ENCODE data around the gene LRMDA. TPM values are rescaled to one million over a fixed set of nuclear protein-coding genes. Genes with fewer than 3 reads are reported as not detected.

The LRMDA gene
- total RNA-seq, 1 donor from 2014 or later, result 29.9 TPM

- ATAC-seq (no peak), DNase-seq (no peak)
- no peak for TF ChIP-seq CTCF (IDR thresholded peaks at IDR 0.05)
- H3K9me3 ChIP-seq, result no peaks in the 10 kb centered on the region
- intact Hi-C loops (cut with DNase I), result no loop called here
- H3K27me3 ChIP-seq (ENCODE audit: low read depth), result no peaks in the 10 kb centered on the region
- H3K36me3 ChIP-seq, result no peaks in the 10 kb centered on the region
- no peak overlapping the region for H3K27ac ChIP-seq
- no peak overlapping the region for H3K4me3 ChIP-seq
- H3K4me1 ChIP-seq, result no peaks in the 10 kb centered on the region
These were observed 383.6 kb downstream of the LRMDA start for GRCh38 chr10:75815066-75815465.

DNA sequence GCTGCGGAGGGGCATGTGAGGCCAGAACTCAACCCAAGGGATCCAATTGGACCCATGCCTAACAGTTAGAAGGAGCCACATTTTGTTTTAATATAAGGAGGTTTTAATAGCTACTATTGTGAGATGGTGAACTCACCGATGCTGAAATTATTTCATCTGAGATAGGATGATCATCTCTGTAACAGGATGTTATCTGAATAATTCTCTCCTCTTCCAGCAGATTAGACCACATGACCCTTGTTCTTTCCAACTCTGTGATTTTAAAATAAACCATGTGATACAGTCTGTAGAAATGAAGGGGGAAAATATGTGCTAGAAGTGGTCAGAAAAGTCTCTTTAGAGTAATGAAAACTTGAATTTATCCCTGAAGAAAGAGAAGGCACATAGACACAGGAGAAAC is 385.8 kb downstream of the LRMDA start:
- H3K27ac ChIP-seq, result no peak overlapping the region
- intact Hi-C loops (cut with DNase I), result no loop called here
- no peaks in the 10 kb centered on the region for H3K9me3 ChIP-seq
- no peak overlapping the region for H3K4me3 ChIP-seq
- H3K36me3 ChIP-seq, result no peaks in the 10 kb centered on the region
- ATAC-seq (no peak), DNase-seq (no peak)
- no peak for TF ChIP-seq CTCF (IDR thresholded peaks at IDR 0.05)
- no peaks in the 10 kb centered on the region for H3K4me1 ChIP-seq
- no peaks in the 10 kb centered on the region for H3K27me3 ChIP-seq (ENCODE audit: low read depth)

- Histone ChIP-seq H3K4me1 (no peaks in the 10 kb centered on the region), H3K27ac (no peak overlapping the region), H3K4me3 (no peak overlapping the region), H3K36me3 (no peaks in the 10 kb centered on the region), H3K27me3 (ENCODE audit: low read depth) (no peaks in the 10 kb centered on the region), H3K9me3 (no peaks in the 10 kb centered on the region)
- intact Hi-C loops (cut with DNase I), result no loop called here
- ATAC-seq (no peak), DNase-seq (no peak)
- TF ChIP-seq CTCF (IDR thresholded peaks at IDR 0.05), result no peak
These were observed 387.1 kb downstream of the LRMDA start for GRCh38 chr10:75818552-75818951.

DNA sequence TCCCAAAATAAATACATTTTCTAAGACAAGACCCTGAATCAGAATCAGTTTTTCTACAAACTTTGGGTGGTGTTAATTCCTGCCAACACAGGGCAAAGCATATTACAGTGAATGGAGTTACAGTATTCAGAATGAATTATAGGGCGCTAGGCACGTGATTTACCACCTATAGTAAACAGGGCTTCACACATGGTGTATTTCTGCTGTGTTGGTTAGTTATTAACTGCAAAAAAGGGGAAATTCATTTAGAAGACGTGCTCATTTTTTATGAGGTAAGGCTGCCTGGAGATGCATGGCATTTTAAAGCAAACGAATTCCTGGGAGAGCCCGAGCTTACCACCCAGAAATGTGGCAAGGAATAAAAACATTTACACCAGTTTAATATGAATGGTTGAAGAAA is 393.8 kb downstream of the LRMDA start:
- Histone ChIP-seq H3K4me3 (no peak overlapping the region), H3K4me1 (no peaks in the 10 kb centered on the region), H3K27ac (no peak overlapping the region), H3K36me3 (no peaks in the 10 kb centered on the region), H3K9me3 (no peaks in the 10 kb centered on the region), H3K27me3 (ENCODE audit: low read depth) (no peaks in the 10 kb centered on the region)
- DNase-seq, result no peak
- intact Hi-C loops (cut with DNase I), result no loop called here
- no peak for TF ChIP-seq CTCF (IDR thresholded peaks at IDR 0.05)
- ATAC-seq, result no peak

DNA sequence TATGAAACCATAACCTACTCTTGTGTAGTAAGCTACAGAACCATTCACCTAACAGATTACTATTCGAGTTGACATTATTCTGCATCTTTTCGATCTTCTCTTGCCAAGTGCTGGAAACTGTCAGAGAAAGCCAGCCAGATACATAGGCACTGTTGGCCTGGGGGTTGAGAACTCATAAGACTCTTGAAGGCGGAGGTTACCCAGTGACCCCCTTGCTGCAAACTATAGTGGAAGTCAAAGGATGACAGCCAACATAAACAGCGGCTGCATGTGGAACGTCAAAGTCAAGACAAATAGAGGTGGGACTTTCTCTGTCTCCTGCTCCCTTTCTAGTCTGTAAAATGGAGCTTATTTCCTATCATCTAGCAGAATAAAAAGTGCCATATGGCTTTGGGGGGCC is 394.2 kb downstream of the LRMDA start:
- ATAC-seq (no peak), DNase-seq (no peak)

More for the DNA sequence above, 394.2 kb downstream of the LRMDA start:
- no peak overlapping the region for H3K4me3 ChIP-seq
- intact Hi-C loops (cut with DNase I), result no loop called here
- no peaks in the 10 kb centered on the region for H3K9me3 ChIP-seq
- no peak for TF ChIP-seq CTCF (IDR thresholded peaks at IDR 0.05)
- H3K4me1 ChIP-seq, result no peaks in the 10 kb centered on the region
- H3K36me3 ChIP-seq, result no peaks in the 10 kb centered on the region
- H3K27me3 ChIP-seq (ENCODE audit: low read depth), result no peaks in the 10 kb centered on the region
- no peak overlapping the region for H3K27ac ChIP-seq
